Measurements from ENCODE around the gene PCDH15.

DNA sequence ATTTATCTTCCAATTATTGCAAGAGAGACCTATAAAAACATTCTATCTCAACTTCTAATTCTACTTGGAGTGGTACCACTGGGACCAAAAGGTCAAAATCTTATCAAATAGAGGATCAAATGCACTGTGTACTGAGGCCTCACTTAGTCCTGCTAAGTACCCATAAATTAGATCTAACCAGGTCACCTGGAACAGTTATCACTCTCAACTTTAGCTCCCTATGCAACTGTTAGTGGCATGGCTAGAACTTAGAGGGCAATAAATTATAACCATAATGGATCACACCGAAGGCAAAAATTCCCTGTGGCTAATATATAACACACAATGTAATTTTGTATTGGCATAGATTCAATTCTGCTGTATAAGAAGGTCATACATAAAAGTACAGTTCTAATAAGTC is 428.9 kb downstream of the PCDH15 start:
- TF ChIP-seq, protein P1, sequence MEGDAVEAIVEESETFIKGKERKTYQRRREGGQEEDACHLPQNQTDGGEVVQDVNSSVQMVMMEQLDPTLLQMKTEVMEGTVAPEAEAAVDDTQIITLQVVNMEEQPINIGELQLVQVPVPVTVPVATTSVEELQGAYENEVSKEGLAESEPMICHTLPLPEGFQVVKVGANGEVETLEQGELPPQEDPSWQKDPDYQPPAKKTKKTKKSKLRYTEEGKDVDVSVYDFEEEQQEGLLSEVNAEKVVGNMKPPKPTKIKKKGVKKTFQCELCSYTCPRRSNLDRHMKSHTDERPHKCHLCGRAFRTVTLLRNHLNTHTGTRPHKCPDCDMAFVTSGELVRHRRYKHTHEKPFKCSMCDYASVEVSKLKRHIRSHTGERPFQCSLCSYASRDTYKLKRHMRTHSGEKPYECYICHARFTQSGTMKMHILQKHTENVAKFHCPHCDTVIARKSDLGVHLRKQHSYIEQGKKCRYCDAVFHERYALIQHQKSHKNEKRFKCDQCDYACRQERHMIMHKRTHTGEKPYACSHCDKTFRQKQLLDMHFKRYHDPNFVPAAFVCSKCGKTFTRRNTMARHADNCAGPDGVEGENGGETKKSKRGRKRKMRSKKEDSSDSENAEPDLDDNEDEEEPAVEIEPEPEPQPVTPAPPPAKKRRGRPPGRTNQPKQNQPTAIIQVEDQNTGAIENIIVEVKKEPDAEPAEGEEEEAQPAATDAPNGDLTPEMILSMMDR (conservative IDR thresholded peaks at IDR 0.05; ENCODE audit: low read length), result no peak
- TF ChIP-seq EZH2phosphoT487 (IDR thresholded peaks at IDR 0.05; ENCODE audit: borderline replicate concordance), result no peak

All from Loucy (cell line).